Upper lobe of right lung (tissue), 1 donor: Measurements from ENCODE around the gene YIPF5. TPM values are rescaled to one million over a fixed set of nuclear protein-coding genes. Genes with fewer than 3 reads are reported as not detected.
A peak's percentile ranks its signal among the peaks of the same experiment; 100 is the strongest.

ENCODE experiments used
- ATAC-seq: fragments of 200-7000 bp; cut with Tn5 transposase; one replicate; pipeline ENCODE4 v1.9.1; 2020; ENCODE audit warnings: mild to moderate bottlenecking, moderate library complexity
- DNase-seq: peaks from one replicate; pipeline ENCODE4 v3.0.0-alpha.2; 2020
- H3K27ac ChIP-seq: fragments of 200-600 bp; one replicate; pipeline ENCODE4 v1.8.0; 2022
- H3K27me3 ChIP-seq: fragments of 200-600 bp; one replicate; pipeline ENCODE4 v1.8.0; 2022; ENCODE audit warnings: mild to moderate bottlenecking
- H3K36me3 ChIP-seq: fragments of 200-600 bp; one replicate; pipeline ENCODE4 v1.8.0; 2022
- H3K4me1 ChIP-seq: fragments of 200-600 bp; one replicate; pipeline ENCODE4 v1.8.0; 2022
- H3K4me3 ChIP-seq: fragments of 200-600 bp; one replicate; pipeline ENCODE4 v1.8.0; 2022; ENCODE audit warnings: mild to moderate bottlenecking
- H3K9me3 ChIP-seq: fragments of 200-600 bp; one replicate; pipeline ENCODE4 v1.8.0; 2022
- CTCF ChIP-seq: fragments of 200-600 bp; IDR thresholded peaks from one replicate; pipeline ENCODE4 v1.8.0; 2022; ENCODE audit warnings: antibody characterized with exemption
- intact Hi-C: fragments of 100-400 bp; cut with DNase I; formaldehyde crosslinking; loops from one replicate; pipeline ENCODE4 v1.11.0; 2022
- total RNA-seq: library from RNA; stranded (reverse); fragmentation: NEBNext Ultra II Directional; extraction: Animal tissue kit (Norgen Biotek cat#: 25700); gene quantifications from one replicate; pipeline ENCODE4 v1.2.1, GENCODE V29; 2021
- donor health status: DM: no; HTN: yes; CAD: no; lungs with severe emphysema.

The YIPF5 gene
- total RNA-seq, 1 donor from 2014 or later: 47.6 TPM

- TF ChIP-seq CTCF: no peak
- intact Hi-C loops: no loop called here
- H3K27ac ChIP-seq: no peak overlapping the region
- H3K9me3 ChIP-seq: no peaks in the 10 kb centered on the region
- DNase-seq (no peak), ATAC-seq (no peak)
- peak overlapping the region; percentile 49 for H3K4me3 ChIP-seq
- H3K27me3 ChIP-seq: peaks cover 22% of the 10 kb centered on the region
- H3K36me3 ChIP-seq: no peaks in the 10 kb centered on the region
- no peaks in the 10 kb centered on the region for H3K4me1 ChIP-seq
Measured at GRCh38 chr5:144206141-144206540, 35.7 kb upstream of the YIPF5 start.

- ATAC-seq (peak; percentile 48), DNase-seq (peak; percentile 63)
- Histone ChIP-seq H3K27me3 (peaks cover 22% of the 10 kb centered on the region), H3K4me3 (peak overlapping the region; percentile 49), H3K9me3 (no peaks in the 10 kb centered on the region), H3K27ac (no peak overlapping the region), H3K36me3 (no peaks in the 10 kb centered on the region), H3K4me1 (no peaks in the 10 kb centered on the region)
- intact Hi-C loops: no loop called here
- TF ChIP-seq CTCF: no peak
Measured at GRCh38 chr5:144205141-144205551, 34.7 kb upstream of the YIPF5 start.

- H3K9me3 ChIP-seq: no peaks in the 10 kb centered on the region
- ATAC-seq (peak; percentile 86), DNase-seq (no peak)
- no peaks in the 10 kb centered on the region for H3K36me3 ChIP-seq
- peaks cover 22% of the 10 kb centered on the region for H3K27me3 ChIP-seq
- H3K4me3 ChIP-seq: no peak overlapping the region
- intact Hi-C loops: no loop called here
- peak; percentile 94 for TF ChIP-seq CTCF
- H3K27ac ChIP-seq: no peak overlapping the region
- H3K4me1 ChIP-seq: no peaks in the 10 kb centered on the region
Measured at GRCh38 chr5:144203750-144204596, 33.5 kb upstream of the YIPF5 start.

- no peak for DNase-seq
- no peaks in the 10 kb centered on the region for H3K4me1 ChIP-seq
- H3K27ac ChIP-seq: no peak overlapping the region
- H3K36me3 ChIP-seq: no peaks in the 10 kb centered on the region
- no peaks in the 10 kb centered on the region for H3K9me3 ChIP-seq
- peaks cover 22% of the 10 kb centered on the region for H3K27me3 ChIP-seq
- no peak for ATAC-seq
- no peak for TF ChIP-seq CTCF
- H3K4me3 ChIP-seq: no peak overlapping the region
- intact Hi-C loops: no loop called here
Measured at GRCh38 chr5:144202726-144203125, 32.3 kb upstream of the YIPF5 start.

GRCh38 chr5:144202072-144202471 is 31.6 kb upstream of the YIPF5 start:
- no peaks in the 10 kb centered on the region for H3K9me3 ChIP-seq
- TF ChIP-seq CTCF: no peak
- no peak overlapping the region for H3K27ac ChIP-seq
- no peaks in the 10 kb centered on the region for H3K4me1 ChIP-seq
- peaks cover 20% of the 10 kb centered on the region for H3K27me3 ChIP-seq
- no peaks in the 10 kb centered on the region for H3K36me3 ChIP-seq
- intact Hi-C loops: no loop called here
- ATAC-seq: no peak
- no peak for DNase-seq
- H3K4me3 ChIP-seq: no peak overlapping the region
